Loucy (cell line): Measurements from ENCODE around the gene FRMD4A.
"Not testable (repeated sequence)": the region's sequence is repeated elsewhere in the genome, so short reads cannot be mapped to it uniquely, and the experiment has no call there.

Experiments
- H2AFZ ChIP-seq: fragments of 200-600 bp; sonication (generic); 2 replicates; pipeline ENCODE4 v1.6.0; 2016; ENCODE audit warnings: antibody characterized with exemption, mild to moderate bottlenecking, low read length, moderate library complexity
- H3F3A ChIP-seq: fragments of 200-600 bp; 2 replicates; pipeline ENCODE4 v1.6.0; 2016; ENCODE audit warnings: antibody characterized with exemption, low read depth, mild to moderate bottlenecking
- H3K27me3 ChIP-seq: fragments of 200-600 bp; sonication (generic); 2 replicates; pipeline ENCODE4 v1.6.1; 2014; ENCODE audit warnings: low read length, mild to moderate bottlenecking; ENCODE audit not compliant: insufficient read depth, poor library complexity, severe bottlenecking
- H3K36me3 ChIP-seq: fragments of 200-600 bp; sonication (generic); 2 replicates; pipeline ENCODE4 v1.6.1; 2016; ENCODE audit warnings: low read length; ENCODE audit not compliant: insufficient read depth
- H3K4me1 ChIP-seq: fragments of 200-600 bp; sonication (generic); 2 replicates; pipeline ENCODE4 v1.5.1; 2014; ENCODE audit warnings: low read length, mild to moderate bottlenecking; ENCODE audit not compliant: insufficient read depth, poor library complexity, severe bottlenecking
- H3K4me2 ChIP-seq: fragments of 200-600 bp; sonication (generic); 2 replicates; pipeline ENCODE4 v1.6.0; 2014; ENCODE audit warnings: antibody characterized with exemption, low read length, low read depth, mild to moderate bottlenecking; ENCODE audit not compliant: poor library complexity, severe bottlenecking
- H3K4me3 ChIP-seq: fragments of 200-600 bp; sonication (generic); 2 replicates; pipeline ENCODE4 v1.5.1; 2014; ENCODE audit warnings: low read length, mild to moderate bottlenecking, mixed read lengths; ENCODE audit not compliant: poor library complexity, severe bottlenecking
- H3K79me2 ChIP-seq: fragments of 200-600 bp; sonication (generic); 2 replicates; pipeline ENCODE4 v1.6.1; 2014; ENCODE audit warnings: low read length; ENCODE audit not compliant: insufficient read depth
- H3K9ac ChIP-seq: fragments of 200-600 bp; sonication (generic); 2 replicates; pipeline ENCODE4 v1.6.0; 2014; ENCODE audit warnings: mild to moderate bottlenecking, low read depth, low read length, moderate library complexity; ENCODE audit not compliant: poor library complexity, severe bottlenecking
- H3K9me2 ChIP-seq: fragments of 200-600 bp; sonication (generic); replicated peaks from 2 replicates; pipeline ENCODE4 v1.6.1; 2016; ENCODE audit warnings: low read depth, low read length, mixed read lengths
- H3K9me3 ChIP-seq: fragments of 200-600 bp; sonication (generic); 2 replicates; pipeline ENCODE4 v1.6.1; 2014; ENCODE audit warnings: mild to moderate bottlenecking, antibody characterized with exemption, low read length, low read depth; ENCODE audit not compliant: insufficient read depth
- H4K20me1 ChIP-seq: fragments of 200-600 bp; sonication (generic); 2 replicates; pipeline ENCODE4 v1.6.0; 2014; ENCODE audit warnings: antibody characterized with exemption, low read length, mild to moderate bottlenecking; ENCODE audit not compliant: insufficient read depth, poor library complexity, severe bottlenecking
- CTCF ChIP-seq: fragments of 200-600 bp; sonication (generic); conservative IDR thresholded peaks from 2 replicates; pipeline ENCODE4 v1.5.1; 2014; ENCODE audit warnings: mild to moderate bottlenecking, antibody characterized with exemption, low read length
- EZH2phosphoT487 ChIP-seq: fragments of 200-600 bp; IDR thresholded peaks from 2 replicates; pipeline ENCODE4 v1.6.1; 2018; ENCODE audit warnings: antibody characterized with exemption, mild to moderate bottlenecking, moderate library complexity, borderline replicate concordance

Gene FRMD4A

GRCh38 chr10:14048930-14049613, 281.7 kb downstream of the FRMD4A start:
- H3K36me3 ChIP-seq = no peaks in the 10 kb centered on the region
- no peak overlapping the region for H3K4me3 ChIP-seq
- H3K4me2 ChIP-seq = no peak overlapping the region
- H3F3A ChIP-seq = no peaks in the 10 kb centered on the region
- no peaks in the 10 kb centered on the region for H3K79me2 ChIP-seq
- no peaks in the 10 kb centered on the region for H4K20me1 ChIP-seq
- no peak overlapping the region for H3K9ac ChIP-seq
- H3K9me3 ChIP-seq = no peaks in the 10 kb centered on the region
- no peaks in the 10 kb centered on the region for H3K9me2 ChIP-seq
- TF ChIP-seq CTCF (no peak), EZH2phosphoT487 (no peak)
- no peaks in the 10 kb centered on the region for H3K4me1 ChIP-seq
- no peaks in the 10 kb centered on the region for H3K27me3 ChIP-seq
- H2AFZ ChIP-seq = no peak overlapping the region

- Histone ChIP-seq H3K4me1 (no peaks in the 10 kb centered on the region), H3K27me3 (no peaks in the 10 kb centered on the region), H3K79me2 (no peaks in the 10 kb centered on the region), H3K9me3 (no peaks in the 10 kb centered on the region), H3K9me2 (no peaks in the 10 kb centered on the region), H2AFZ (no peak overlapping the region), H3K4me3 (no peak overlapping the region), H3F3A (no peaks in the 10 kb centered on the region), H3K9ac (no peak overlapping the region), H4K20me1 (no peaks in the 10 kb centered on the region), H3K36me3 (no peaks in the 10 kb centered on the region), H3K4me2 (no peak overlapping the region)
- TF ChIP-seq CTCF = no peak
- no peak for TF ChIP-seq EZH2phosphoT487
Measured at GRCh38 chr10:14047431-14047830, 283.3 kb downstream of the FRMD4A start.

- H3K4me3 ChIP-seq, H3K79me2 ChIP-seq, H3K4me2 ChIP-seq, H2AFZ ChIP-seq, H4K20me1 ChIP-seq, H3K4me1 ChIP-seq, H3K9me3 ChIP-seq, H3K9me2 ChIP-seq, H3K9ac ChIP-seq, H3K36me3 ChIP-seq, H3F3A ChIP-seq, H3K27me3 ChIP-seq: not testable (repeated sequence)
Measured at GRCh38 chr10:14042051-14042450, 288.7 kb downstream of the FRMD4A start.
